ES-I3 (cell line): ENCODE results near the gene MSLN.
"Not testable (repeated sequence)": the region's sequence is repeated elsewhere in the genome, so short reads cannot be mapped to it uniquely, and the experiment has no call there.

Experiments used
- H3K36me3 ChIP-seq: 2 replicates; pipeline ENCODE4 v1.6.1; 2013; ENCODE audit warnings: mild to moderate bottlenecking, low read length, control low read depth, moderate library complexity; ENCODE audit not compliant: insufficient read depth
- H3K4me1 ChIP-seq: 2 replicates; pipeline ENCODE4 v1.6.1; 2013; ENCODE audit warnings: mild to moderate bottlenecking, control low read depth, low read length; ENCODE audit not compliant: insufficient read depth
- H3K9ac ChIP-seq: 2 replicates; pipeline ENCODE4 v1.6.1; 2013; ENCODE audit warnings: low read depth, mild to moderate bottlenecking, low read length, moderate library complexity
- H3K9me3 ChIP-seq: 2 replicates; pipeline ENCODE4 v1.6.1; 2013; ENCODE audit warnings: mild to moderate bottlenecking, low read length, moderate library complexity; ENCODE audit not compliant: control insufficient read depth, insufficient read depth

Gene MSLN

GRCh38 chr16:760545-761343 lies at the start of gene MSLN:
Gene MSLN (plus strand): TSS chr16:760734. CDS start chr16:762681, 1,947 bp downstream.
- no peaks in the 10 kb centered on the region for H3K9me3 ChIP-seq
- H3K9ac ChIP-seq: no peak within 1 kb of the TSS
- no peaks in the 10 kb centered on the region for H3K36me3 ChIP-seq
- H3K4me1 ChIP-seq: no peaks in the 10 kb centered on the region; the same call in 1 of the 2 replicates

- H3K9me3 ChIP-seq: no peaks in the 10 kb centered on the region
- H3K4me1 ChIP-seq: peaks cover 4% of the 10 kb centered on the region; the same call in 1 of the 2 replicates
- H3K9ac ChIP-seq: no peak overlapping the region
- no peaks in the 10 kb centered on the region for H3K36me3 ChIP-seq
These were observed 49.5 kb upstream of the MSLN start for GRCh38 chr16:711084-711483.

- Histone ChIP-seq H3K4me1 (peaks cover 4% of the 10 kb centered on the region; the same call in 1 of the 2 replicates), H3K9ac (no peak overlapping the region), H3K9me3 (no peaks in the 10 kb centered on the region), H3K36me3 (no peaks in the 10 kb centered on the region)
These were observed 48.8 kb upstream of the MSLN start for GRCh38 chr16:711548-712320.

- not testable (repeated sequence) for H3K4me1 ChIP-seq, H3K36me3 ChIP-seq, H3K9ac ChIP-seq, H3K9me3 ChIP-seq
These were observed 47.7 kb upstream of the MSLN start for GRCh38 chr16:712740-713250.

- no peak overlapping the region; the same call in 1 of the 2 replicates for H3K9ac ChIP-seq
- no peaks in the 10 kb centered on the region for H3K36me3 ChIP-seq
- H3K9me3 ChIP-seq: no peaks in the 10 kb centered on the region
- H3K4me1 ChIP-seq: peaks cover 4% of the 10 kb centered on the region; the same call in 1 of the 2 replicates
These were observed 46.5 kb upstream of the MSLN start for GRCh38 chr16:714079-714478.

GRCh38 chr16:714558-715476 lies 45.7 kb upstream of the MSLN start, which contains the start of gene METRN:
Gene METRN (plus strand): TSS chr16:715118. CDS start chr16:715290, 172 bp downstream.
- H3K36me3 ChIP-seq: no peaks in the 10 kb centered on the region
- no peaks in the 10 kb centered on the region for H3K9me3 ChIP-seq
- H3K4me1 ChIP-seq: peaks cover 4% of the 10 kb centered on the region; the same call in 1 of the 2 replicates
- peak within 1 kb of the TSS; percentile 68 for H3K9ac ChIP-seq

- Histone ChIP-seq H3K36me3 (no peaks in the 10 kb centered on the region), H3K4me1 (peaks cover 4% of the 10 kb centered on the region; the same call in 1 of the 2 replicates), H3K9ac (peak overlapping the region; percentile 68), H3K9me3 (no peaks in the 10 kb centered on the region)
These were observed 44.9 kb upstream of the MSLN start for GRCh38 chr16:715477-716199.

- Histone ChIP-seq H3K9ac (peak overlapping the region; percentile 68; the same call in 1 of the 2 replicates), H3K9me3 (no peaks in the 10 kb centered on the region), H3K36me3 (no peaks in the 10 kb centered on the region), H3K4me1 (peaks cover 4% of the 10 kb centered on the region; the same call in 1 of the 2 replicates)
These were observed 44.4 kb upstream of the MSLN start for GRCh38 chr16:716200-716568.

- H3K36me3 ChIP-seq: no peaks in the 10 kb centered on the region
- no peak overlapping the region for H3K9ac ChIP-seq
- peaks cover 4% of the 10 kb centered on the region; the same call in 1 of the 2 replicates for H3K4me1 ChIP-seq
- no peaks in the 10 kb centered on the region for H3K9me3 ChIP-seq
These were observed 43.7 kb upstream of the MSLN start for GRCh38 chr16:716768-717325.

- Histone ChIP-seq H3K9ac (no peak overlapping the region), H3K36me3 (no peaks in the 10 kb centered on the region), H3K4me1 (peaks cover 4% of the 10 kb centered on the region; the same call in 1 of the 2 replicates), H3K9me3 (no peaks in the 10 kb centered on the region)
These were observed 42.9 kb upstream of the MSLN start for GRCh38 chr16:717450-718245.

- H3K9ac ChIP-seq: no peak overlapping the region
- no peaks in the 10 kb centered on the region for H3K9me3 ChIP-seq
- H3K36me3 ChIP-seq: no peaks in the 10 kb centered on the region
- peaks cover 4% of the 10 kb centered on the region; the same call in 1 of the 2 replicates for H3K4me1 ChIP-seq
These were observed 42.1 kb upstream of the MSLN start for GRCh38 chr16:718389-718788.

- no peaks in the 10 kb centered on the region for H3K36me3 ChIP-seq
- H3K4me1 ChIP-seq: peaks cover 4% of the 10 kb centered on the region; the same call in 1 of the 2 replicates
- no peak overlapping the region for H3K9ac ChIP-seq
- H3K9me3 ChIP-seq: no peaks in the 10 kb centered on the region
These were observed 41.6 kb upstream of the MSLN start for GRCh38 chr16:718922-719321.
